HepG2 (cell line): ENCODE data around the gene NHSL1.

Experiments used
- CHD2 ChIP-seq: IDR thresholded peaks from 2 replicates; pipeline ENCODE4 v1.6.1; 2011; ENCODE audit warnings: low read depth, low read length, improper control_type of control experiment
- HMGXB4 ChIP-seq, 2 experiments: sonication (generic) in 1 of 2; formaldehyde crosslinking in 1 of 2; IDR thresholded peaks; 2 replicates each; pipeline versions ENCODE4 v1.4.0 to v1.6.1; 2018 to 2020; ENCODE audit warnings: missing genetic modification reagents in 2 of 2, borderline replicate concordance in 1 of 2, low read depth in 1 of 2, mild to moderate bottlenecking in 1 of 2, missing biosample characterization in 1 of 2
- IKZF1 ChIP-seq: fragments of 450-650 bp; IDR thresholded peaks from 2 replicates; pipeline ENCODE4 v1.7.1; 2016
- JUN ChIP-seq: sonication (generic); formaldehyde crosslinking; IDR thresholded peaks from 2 replicates; pipeline ENCODE4 v1.4.0; 2020; ENCODE audit warnings: mild to moderate bottlenecking, missing genetic modification reagents
- KDM5A ChIP-seq: fragments of 200-600 bp; sonication (generic); IDR thresholded peaks from 2 replicates; pipeline ENCODE4 v1.7.0; 2018; ENCODE audit warnings: antibody characterized with exemption, mild to moderate bottlenecking, low read length, borderline replicate concordance
- KDM6A ChIP-seq: IDR thresholded peaks from 2 replicates; pipeline ENCODE4 v1.6.1; 2016; ENCODE audit warnings: low read depth
- KLF11 ChIP-seq: IDR thresholded peaks from 2 replicates; pipeline ENCODE4 v1.6.1; 2016; ENCODE audit warnings: missing compliant biosample characterization
- MAFF ChIP-seq: IDR thresholded peaks from 2 replicates; pipeline ENCODE4 v1.6.1; 2011; ENCODE audit warnings: low read depth, low read length, improper control_type of control experiment
- PHF20 ChIP-seq: sonication (generic); formaldehyde crosslinking; IDR thresholded peaks from 2 replicates; pipeline ENCODE4 v1.5.0; 2020; ENCODE audit warnings: mild to moderate bottlenecking, missing genetic modification reagents
- TGIF2 ChIP-seq: IDR thresholded peaks from 2 replicates; pipeline ENCODE4 v1.6.1; 2016; ENCODE audit warnings: control low read depth, missing compliant biosample characterization
- ZKSCAN8 ChIP-seq: IDR thresholded peaks from 2 replicates; pipeline ENCODE4 v1.6.1; 2016; ENCODE audit warnings: borderline replicate concordance, missing genetic modification reagents, missing compliant biosample characterization
- ZNF598 ChIP-seq: sonication (generic); formaldehyde crosslinking; IDR thresholded peaks from 2 replicates; pipeline ENCODE4 v1.5.1; 2020; ENCODE audit warnings: mild to moderate bottlenecking, missing genetic modification reagents, borderline replicate concordance
- ZZZ3 ChIP-seq: sonication (generic); formaldehyde crosslinking; IDR thresholded peaks from 2 replicates; pipeline ENCODE4 v1.4.0; 2020; ENCODE audit warnings: missing genetic modification reagents, mild to moderate bottlenecking, borderline replicate concordance

- TF ChIP-seq ZNF598 (CRISPR knock-in tag) (no peak), JUN (no peak), PHF20 (CRISPR knock-in tag) (no peak), MAFF (no peak), ZZZ3 (CRISPR knock-in tag) (no peak), KLF11 (CRISPR knock-in tag) (no peak), TGIF2 (no peak), KDM5A (no peak), ZKSCAN8 (CRISPR knock-in tag) (no peak), HMGXB4 (CRISPR knock-in tag; IDR thresholded peaks at IDR 0.05; ENCODE audit: borderline replicate concordance in 1 of 2, low read depth in 1 of 2) (no peak), KDM6A (CRISPR knock-in tag) (no peak), CHD2 (no peak), IKZF1 (no peak)
Observed at GRCh38 chr6:138529478-138529877, 30.2 kb upstream of the NHSL1 start.
